ENCODE measurements around the gene SS18L1.

DNA sequence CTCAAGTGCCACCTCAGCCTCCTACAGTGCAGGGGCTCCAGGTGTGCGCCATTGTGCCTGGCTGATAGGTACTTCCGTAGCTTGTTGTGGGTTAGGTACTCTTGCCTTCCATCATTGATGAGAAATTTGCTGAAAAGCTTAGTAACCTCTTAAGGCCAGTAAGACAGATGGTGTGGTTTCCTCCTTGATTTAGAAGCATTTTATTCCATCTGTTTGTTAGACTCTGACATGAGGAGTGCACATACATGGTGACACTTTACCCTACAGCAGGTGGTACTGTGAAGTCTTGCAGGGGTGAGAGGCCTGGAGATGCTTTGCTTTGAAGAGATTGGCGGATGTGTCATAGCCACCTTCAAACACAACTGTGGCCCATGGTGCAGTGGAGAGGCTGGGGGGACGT is 24.5 kb downstream of the SS18L1 start:
- no peak for TF ChIP-seq POLR2AphosphoS5 (IDR thresholded peaks at IDR 0.05; ENCODE audit: borderline replicate concordance, low read depth, low read length)
- TF ChIP-seq EZH2 (IDR thresholded peaks at IDR 0.05), result no peak

Measured in SK-N-MC (cell line).